Caco-2 (cell line): ENCODE results near the gene PPA2. TPM values are rescaled to one million over a fixed set of nuclear protein-coding genes. Genes with fewer than 3 reads are reported as not detected.

Experiments
- BruUV-seq: library from RNA; stranded (reverse); fragments of 400-500 nt; replicated peaks from 2 replicates; lab custom pipeline; 2021; lab: Mats Ljungman, UMichigan
- CTCF ChIA-PET: fragments of 300-600 bp; sonication (Branson Sonifier 250); formaldehyde crosslinking; loops from one replicate; lab custom pipeline; 2022; ENCODE audit warnings: antibody characterized with exemption; lab: Charles Lee
- POLR2A ChIA-PET: fragments of 300-600 bp; sonication (Branson Sonifier 250); formaldehyde crosslinking; loops from one replicate; lab custom pipeline; 2022; ENCODE audit warnings: antibody characterized with exemption; lab: Charles Lee
- DNase-seq, 2 experiments: peaks; one replicate each; pipeline versions ENCODE4 v3.0.0 to v3.0.0-alpha.2; 2020 to 2022
- H3K27me3 ChIP-seq: replicated peaks from 2 replicates; pipeline ENCODE4 v1.6.0; 2011; ENCODE audit warnings: low read length; ENCODE audit not compliant: control insufficient read depth, insufficient read depth
- H3K36me3 ChIP-seq: 2 replicates; pipeline ENCODE4 v1.5.1; 2011; ENCODE audit warnings: low read length; ENCODE audit not compliant: control insufficient read depth, insufficient read depth
- H3K4me1 ChIP-seq: fragments of 250-450 bp; sonication (Bioruptor Pico); 2 replicates; pipeline ENCODE4 v1.5.1; 2020; ENCODE audit warnings: mild to moderate bottlenecking
- H3K4me3 ChIP-seq: 2 replicates; pipeline ENCODE4 v1.5.1; 2011; ENCODE audit warnings: low read depth, mild to moderate bottlenecking, control low read depth, low read length
- H3K9me3 ChIP-seq: fragments of 250-450 bp; sonication (Bioruptor Pico); 2 replicates; pipeline ENCODE4 v1.5.1; 2020; ENCODE audit warnings: mild to moderate bottlenecking, moderate library complexity
- H3K27ac Mint-ChIP-seq: one replicate; pipeline ENCODE4 v1.8.0; 2022; ENCODE audit warnings: mixed read lengths; ENCODE audit not compliant: unreplicated experiment
- H3K27me3 Mint-ChIP-seq: one replicate; pipeline ENCODE4 v1.8.0; 2022; ENCODE audit warnings: mixed read lengths; ENCODE audit not compliant: insufficient read depth, unreplicated experiment
- H3K36me3 Mint-ChIP-seq: one replicate; pipeline ENCODE4 v1.8.0; 2022; ENCODE audit warnings: mild to moderate bottlenecking, mixed read lengths; ENCODE audit not compliant: insufficient read depth, unreplicated experiment
- H3K4me1 Mint-ChIP-seq: one replicate; pipeline ENCODE4 v1.8.0; 2022; ENCODE audit warnings: low read depth, mixed read lengths; ENCODE audit not compliant: unreplicated experiment
- H3K4me3 Mint-ChIP-seq: one replicate; pipeline ENCODE4 v1.8.0; 2022; ENCODE audit warnings: mild to moderate bottlenecking, moderate library complexity, mixed read lengths; ENCODE audit not compliant: unreplicated experiment
- H3K9me3 Mint-ChIP-seq: one replicate; pipeline ENCODE4 v1.8.0; 2022; ENCODE audit warnings: mixed read lengths; ENCODE audit not compliant: unreplicated experiment
- intact Hi-C: fragments of 100-400 bp; cut with micrococcal nuclease; formaldehyde crosslinking; loops from one replicate; pipeline ENCODE4 v1.10.0; 2022; ENCODE audit not compliant: unreplicated experiment
- total RNA-seq: library from RNA; stranded (reverse); gene quantifications from 2 replicates; pipeline ENCODE4 v1.2.3, GENCODE V29; 2022
- TF ChIP-seq, protein P1 (sequence below), 2 experiments: fragments of 200-600 bp in 1 of 2; IDR thresholded peaks; 1 replicate in 1 of 2; 2 replicates in 1 of 2; pipeline versions ENCODE4 v1.5.1 to v1.8.0; 2011 to 2022; ENCODE audit warnings: antibody characterized with exemption in 1 of 2, control low read depth in 1 of 2, inconsistent platforms in 1 of 2, low read depth in 1 of 2, low read length in 1 of 2, mild to moderate bottlenecking in 1 of 2, moderate library complexity in 1 of 2; ENCODE audit not compliant: insufficient read depth in 1 of 2, severe bottlenecking in 1 of 2, unreplicated experiment in 1 of 2

Gene PPA2
- total RNA-seq, 1 experiment from 2014 or later, result 85.4 TPM

DNA sequence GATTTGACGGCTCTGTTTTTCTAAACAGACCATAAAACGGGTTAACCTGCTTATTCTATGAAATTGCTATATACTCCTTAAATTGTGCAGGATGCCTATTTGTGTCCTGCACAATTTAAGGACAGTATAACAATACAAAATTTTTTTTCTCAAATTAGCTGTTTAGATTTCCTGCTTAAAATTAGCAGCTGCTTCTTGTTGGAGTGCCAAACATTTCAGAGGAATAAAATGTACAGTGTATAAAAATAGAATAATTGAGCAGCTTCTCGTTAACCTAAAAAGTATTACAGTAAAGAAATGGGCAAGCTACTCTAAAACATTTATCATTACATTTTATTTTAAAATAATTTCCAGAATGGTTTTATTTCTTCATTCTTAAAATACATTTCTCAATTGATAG, 100.5 kb downstream of the PPA2 start:
- TF ChIP-seq, protein P1, sequence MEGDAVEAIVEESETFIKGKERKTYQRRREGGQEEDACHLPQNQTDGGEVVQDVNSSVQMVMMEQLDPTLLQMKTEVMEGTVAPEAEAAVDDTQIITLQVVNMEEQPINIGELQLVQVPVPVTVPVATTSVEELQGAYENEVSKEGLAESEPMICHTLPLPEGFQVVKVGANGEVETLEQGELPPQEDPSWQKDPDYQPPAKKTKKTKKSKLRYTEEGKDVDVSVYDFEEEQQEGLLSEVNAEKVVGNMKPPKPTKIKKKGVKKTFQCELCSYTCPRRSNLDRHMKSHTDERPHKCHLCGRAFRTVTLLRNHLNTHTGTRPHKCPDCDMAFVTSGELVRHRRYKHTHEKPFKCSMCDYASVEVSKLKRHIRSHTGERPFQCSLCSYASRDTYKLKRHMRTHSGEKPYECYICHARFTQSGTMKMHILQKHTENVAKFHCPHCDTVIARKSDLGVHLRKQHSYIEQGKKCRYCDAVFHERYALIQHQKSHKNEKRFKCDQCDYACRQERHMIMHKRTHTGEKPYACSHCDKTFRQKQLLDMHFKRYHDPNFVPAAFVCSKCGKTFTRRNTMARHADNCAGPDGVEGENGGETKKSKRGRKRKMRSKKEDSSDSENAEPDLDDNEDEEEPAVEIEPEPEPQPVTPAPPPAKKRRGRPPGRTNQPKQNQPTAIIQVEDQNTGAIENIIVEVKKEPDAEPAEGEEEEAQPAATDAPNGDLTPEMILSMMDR (IDR thresholded peaks at IDR 0.05; ENCODE audit: insufficient read depth in 1 of 2, low read depth in 1 of 2, low read length in 1 of 2, severe bottlenecking in 1 of 2, unreplicated experiment in 1 of 2), result no peak
- ChIA-PET POLR2A (no interaction called here), CTCF (no interaction called here)
- BruUV-seq, result no TSS peak
- H3K4me3 ChIP-seq, result no peak overlapping the region
- H3K4me1 Mint-ChIP-seq, result no peaks in the 10 kb centered on the region
- H3K4me3 Mint-ChIP-seq, result no peak overlapping the region
- H3K36me3 ChIP-seq, result no peaks in the 10 kb centered on the region
- intact Hi-C loops, result no loop called here
- H3K4me1 ChIP-seq, result no peaks in the 10 kb centered on the region
- DNase-seq, result no peak
- no peaks in the 10 kb centered on the region for H3K9me3 ChIP-seq
- peaks cover 11% of the 10 kb centered on the region for H3K36me3 Mint-ChIP-seq
- no peaks in the 10 kb centered on the region for H3K27me3 Mint-ChIP-seq
- H3K9me3 Mint-ChIP-seq, result peaks cover 7% of the 10 kb centered on the region
- no peak overlapping the region for H3K27ac Mint-ChIP-seq
- H3K27me3 ChIP-seq, result no peaks in the 10 kb centered on the region

DNA sequence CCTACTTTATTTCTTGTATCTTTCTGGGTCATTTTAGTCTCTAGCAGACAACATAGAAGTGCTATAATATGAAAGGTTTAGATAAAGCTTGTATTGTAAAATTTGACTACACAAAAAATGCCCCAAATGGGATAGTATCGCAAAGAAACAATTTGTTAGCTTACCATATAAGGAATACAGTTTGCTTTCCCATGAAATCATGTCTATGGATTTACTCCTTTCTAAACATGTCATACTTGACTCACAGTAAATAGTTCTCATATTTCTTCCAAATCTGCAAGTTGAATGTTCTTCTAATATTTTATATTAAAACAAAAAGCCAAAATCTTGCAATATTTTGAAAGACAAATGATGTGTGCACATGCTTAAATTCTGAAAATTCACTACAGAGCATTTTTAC, 103.9 kb downstream of the PPA2 start:
- Histone ChIP-seq H3K4me1 (no peaks in the 10 kb centered on the region), H3K36me3 (no peaks in the 10 kb centered on the region), H3K27me3 (no peaks in the 10 kb centered on the region), H3K9me3 (peaks cover 8% of the 10 kb centered on the region; the same call in 1 of the 2 replicates), H3K4me3 (no peak overlapping the region)
- TF ChIP-seq, protein P1 (IDR thresholded peaks at IDR 0.05; ENCODE audit: insufficient read depth in 1 of 2, low read depth in 1 of 2, low read length in 1 of 2, severe bottlenecking in 1 of 2, unreplicated experiment in 1 of 2), result no peak
- no peak for DNase-seq
- Mint-ChIP-seq H3K36me3 (peaks cover 21% of the 10 kb centered on the region), H3K9me3 (peaks cover 22% of the 10 kb centered on the region), H3K4me3 (no peak overlapping the region), H3K27ac (no peak overlapping the region), H3K4me1 (no peaks in the 10 kb centered on the region), H3K27me3 (no peaks in the 10 kb centered on the region)
- ChIA-PET POLR2A (no interaction called here), CTCF (no interaction called here)
- BruUV-seq, result no TSS peak
- intact Hi-C loops, result no loop called here

DNA sequence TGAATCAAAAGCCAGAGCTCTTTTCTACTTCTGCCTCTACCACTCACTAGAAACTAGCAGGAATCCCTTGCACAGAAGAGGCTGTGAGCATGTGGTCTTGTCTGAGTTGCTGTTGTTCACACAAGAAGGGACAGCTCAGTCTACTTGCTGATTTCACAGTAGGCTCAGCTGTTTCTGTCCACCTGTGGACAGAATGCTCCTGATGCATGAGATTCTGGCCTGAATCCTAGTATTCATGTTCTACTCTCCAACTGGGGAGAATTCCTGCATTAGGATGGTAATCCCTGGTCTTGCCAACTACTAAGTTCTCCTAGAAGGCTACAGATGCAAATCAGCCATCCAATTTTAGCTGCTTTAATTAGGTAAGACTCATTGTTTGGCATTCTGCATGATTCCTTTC, 112.8 kb downstream of the PPA2 start:
- Histone ChIP-seq H3K4me1 (no peaks in the 10 kb centered on the region), H3K9me3 (peaks cover 3% of the 10 kb centered on the region; the same call in 1 of the 2 replicates), H3K27me3 (no peaks in the 10 kb centered on the region), H3K4me3 (no peak overlapping the region), H3K36me3 (no peaks in the 10 kb centered on the region)
- BruUV-seq, result no TSS peak
- ChIA-PET CTCF (no interaction called here), POLR2A (no interaction called here)
- no peaks in the 10 kb centered on the region for H3K27me3 Mint-ChIP-seq
- H3K27ac Mint-ChIP-seq, result no peak overlapping the region
- no peaks in the 10 kb centered on the region for H3K9me3 Mint-ChIP-seq
- no peak overlapping the region for H3K4me3 Mint-ChIP-seq
- peaks cover 10% of the 10 kb centered on the region for H3K36me3 Mint-ChIP-seq
- H3K4me1 Mint-ChIP-seq, result no peaks in the 10 kb centered on the region
- no peak for DNase-seq
- intact Hi-C loops, result no loop called here
- TF ChIP-seq, protein P1 (IDR thresholded peaks at IDR 0.05; ENCODE audit: insufficient read depth in 1 of 2, low read depth in 1 of 2, low read length in 1 of 2, severe bottlenecking in 1 of 2, unreplicated experiment in 1 of 2), result no peak
